ENCODE data around the gene MYLK3.
A peak's percentile ranks its signal among the peaks of the same experiment; 100 is the strongest.

MYLK3 gene

DNA sequence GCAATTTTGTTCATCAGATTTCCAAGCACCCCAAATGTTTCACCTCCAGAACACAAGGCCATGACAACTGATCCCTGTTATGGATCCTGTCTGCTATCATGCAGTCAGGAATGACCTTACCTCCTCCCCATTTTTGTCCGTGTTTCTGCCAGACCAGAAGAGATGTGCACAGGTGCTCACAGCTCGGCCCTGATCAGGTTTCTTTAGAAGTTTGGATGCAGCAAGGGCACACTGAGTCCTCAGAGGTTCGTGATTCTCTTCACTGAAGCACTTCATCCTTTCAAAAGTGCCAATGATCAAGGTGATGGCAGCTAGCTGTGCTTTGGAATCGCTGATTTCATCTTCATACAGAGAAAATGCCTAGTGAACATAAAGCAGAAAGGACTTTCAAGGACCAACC, 86.0 kb downstream of the MYLK3 start:
- DNase-seq (ENCODE audit: low spot score): no peak
- TF ChIP-seq, protein P1, sequence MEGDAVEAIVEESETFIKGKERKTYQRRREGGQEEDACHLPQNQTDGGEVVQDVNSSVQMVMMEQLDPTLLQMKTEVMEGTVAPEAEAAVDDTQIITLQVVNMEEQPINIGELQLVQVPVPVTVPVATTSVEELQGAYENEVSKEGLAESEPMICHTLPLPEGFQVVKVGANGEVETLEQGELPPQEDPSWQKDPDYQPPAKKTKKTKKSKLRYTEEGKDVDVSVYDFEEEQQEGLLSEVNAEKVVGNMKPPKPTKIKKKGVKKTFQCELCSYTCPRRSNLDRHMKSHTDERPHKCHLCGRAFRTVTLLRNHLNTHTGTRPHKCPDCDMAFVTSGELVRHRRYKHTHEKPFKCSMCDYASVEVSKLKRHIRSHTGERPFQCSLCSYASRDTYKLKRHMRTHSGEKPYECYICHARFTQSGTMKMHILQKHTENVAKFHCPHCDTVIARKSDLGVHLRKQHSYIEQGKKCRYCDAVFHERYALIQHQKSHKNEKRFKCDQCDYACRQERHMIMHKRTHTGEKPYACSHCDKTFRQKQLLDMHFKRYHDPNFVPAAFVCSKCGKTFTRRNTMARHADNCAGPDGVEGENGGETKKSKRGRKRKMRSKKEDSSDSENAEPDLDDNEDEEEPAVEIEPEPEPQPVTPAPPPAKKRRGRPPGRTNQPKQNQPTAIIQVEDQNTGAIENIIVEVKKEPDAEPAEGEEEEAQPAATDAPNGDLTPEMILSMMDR (IDR thresholded peaks at IDR 0.05; ENCODE audit: extremely low read depth, insufficient read depth, missing control alignments): no peak
- in situ Hi-C loops (cut with MboI; ENCODE audit: low pct_unique_long_range_greater_than_20kb, low sequenced_read_pairs, unreplicated experiment): no loop called here

DNA sequence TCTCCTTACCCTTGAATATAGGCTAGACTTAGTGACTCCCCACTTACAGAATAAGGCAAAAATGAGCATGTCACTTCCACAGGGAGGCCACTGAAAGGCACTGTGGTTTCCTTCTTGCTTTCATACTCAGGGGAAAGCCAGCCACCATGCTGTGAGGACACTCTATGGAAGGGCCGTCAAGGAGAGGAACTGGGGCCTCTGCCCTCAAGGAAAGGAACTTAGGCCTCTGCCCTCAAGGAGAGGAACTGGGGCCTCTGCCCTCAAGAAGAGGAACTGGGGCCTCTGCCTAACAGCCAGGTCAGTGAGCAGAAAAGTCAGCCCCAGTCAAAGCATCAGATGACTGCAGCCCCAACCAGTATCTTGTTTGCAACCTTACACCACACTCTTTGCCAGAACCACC, 89.2 kb downstream of the MYLK3 start:
- in situ Hi-C loops (cut with MboI; ENCODE audit: low pct_unique_long_range_greater_than_20kb, low sequenced_read_pairs, unreplicated experiment): no loop called here
- DNase-seq (ENCODE audit: low spot score): peak; percentile 54
- TF ChIP-seq, protein P1 (IDR thresholded peaks at IDR 0.05; ENCODE audit: extremely low read depth, insufficient read depth, missing control alignments): peak; percentile 3

Measured in GM13977 (cell line).